ENCODE measurements around the gene DLG4. TPM values are rescaled to one million over a fixed set of nuclear protein-coding genes. Genes with fewer than 3 reads are reported as not detected.
A peak's percentile ranks its signal among the peaks of the same experiment; 100 is the strongest.

DLG4 gene
- total RNA-seq, 1 experiment from 2014 or later: 59.7 TPM

- peak overlapping the region; percentile 71 for H3K4me3 Mint-ChIP-seq
- no peaks in the 10 kb centered on the region for H3K9me3 Mint-ChIP-seq
- CTCF ChIA-PET: interaction anchor here (0.6 kb wide), 1 partner anchor 161 kb away, joined by 3 read pairs; no protein-coding TSS in a partner anchor
- peak overlapping the region; percentile 78 for H3K27ac Mint-ChIP-seq
- peaks cover 21% of the 10 kb centered on the region for H3K36me3 Mint-ChIP-seq
- DNase-seq (ENCODE audit: low spot score) (no peak), ATAC-seq (no peak)
- peaks cover 44% of the 10 kb centered on the region for H3K4me1 Mint-ChIP-seq
- no peaks in the 10 kb centered on the region for H3K27me3 Mint-ChIP-seq (ENCODE audit: low read depth)
- TF ChIP-seq RELA (CRISPR knock-in tag; IDR thresholded peaks at IDR 0.05; ENCODE audit: borderline replicate concordance): no peak
- POLR2A ChIA-PET: no interaction called here
Measured at GRCh38 chr17:7205561-7205960, 14.1 kb downstream of the DLG4 start.

GRCh38 chr17:7204828-7205461 is 14.7 kb downstream of the DLG4 start:
- ATAC-seq: peak; percentile 81
- no peaks in the 10 kb centered on the region for H3K9me3 Mint-ChIP-seq
- ChIA-PET CTCF (interaction anchor here (1.3 kb wide), 1 partner anchor 9 kb away, joined by 4 read pairs; no protein-coding TSS in a partner anchor), POLR2A (interaction anchor here (0.5 kb wide), 1 partner anchor 37 kb away, joined by 3 read pairs; no protein-coding TSS in a partner anchor)
- peak overlapping the region; percentile 78 for H3K27ac Mint-ChIP-seq
- DNase-seq (ENCODE audit: low spot score): peak; percentile 98
- H3K27me3 Mint-ChIP-seq (ENCODE audit: low read depth): no peaks in the 10 kb centered on the region
- H3K36me3 Mint-ChIP-seq: peaks cover 23% of the 10 kb centered on the region
- no peak for TF ChIP-seq ELF4 (CRISPR knock-in tag; IDR thresholded peaks at IDR 0.05; ENCODE audit: low read depth)
- TF ChIP-seq ATF3 (CRISPR knock-in tag; conservative IDR thresholded peaks at IDR 0.05): no peak
- TF ChIP-seq RELA (CRISPR knock-in tag; IDR thresholded peaks at IDR 0.05; ENCODE audit: borderline replicate concordance): no peak
- no peak for TF ChIP-seq GRHL2 (CRISPR knock-in tag; IDR thresholded peaks at IDR 0.05; ENCODE audit: insufficient replicate concordance, severe bottlenecking)
- TF ChIP-seq, protein P1, sequence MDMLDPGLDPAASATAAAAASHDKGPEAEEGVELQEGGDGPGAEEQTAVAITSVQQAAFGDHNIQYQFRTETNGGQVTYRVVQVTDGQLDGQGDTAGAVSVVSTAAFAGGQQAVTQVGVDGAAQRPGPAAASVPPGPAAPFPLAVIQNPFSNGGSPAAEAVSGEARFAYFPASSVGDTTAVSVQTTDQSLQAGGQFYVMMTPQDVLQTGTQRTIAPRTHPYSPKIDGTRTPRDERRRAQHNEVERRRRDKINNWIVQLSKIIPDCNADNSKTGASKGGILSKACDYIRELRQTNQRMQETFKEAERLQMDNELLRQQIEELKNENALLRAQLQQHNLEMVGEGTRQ (CRISPR knock-in tag; IDR thresholded peaks at IDR 0.05): peak; percentile 34; the same call in 1 of the 2 replicates
- no peak for TF ChIP-seq ETV6 (CRISPR knock-in tag; IDR thresholded peaks at IDR 0.05)
- TF ChIP-seq ZNF263 (CRISPR knock-in tag; IDR thresholded peaks at IDR 0.05; ENCODE audit: low read depth): no peak
- TF ChIP-seq CREB1 (CRISPR knock-in tag; IDR thresholded peaks at IDR 0.05): no peak
- TF ChIP-seq, protein P2, sequence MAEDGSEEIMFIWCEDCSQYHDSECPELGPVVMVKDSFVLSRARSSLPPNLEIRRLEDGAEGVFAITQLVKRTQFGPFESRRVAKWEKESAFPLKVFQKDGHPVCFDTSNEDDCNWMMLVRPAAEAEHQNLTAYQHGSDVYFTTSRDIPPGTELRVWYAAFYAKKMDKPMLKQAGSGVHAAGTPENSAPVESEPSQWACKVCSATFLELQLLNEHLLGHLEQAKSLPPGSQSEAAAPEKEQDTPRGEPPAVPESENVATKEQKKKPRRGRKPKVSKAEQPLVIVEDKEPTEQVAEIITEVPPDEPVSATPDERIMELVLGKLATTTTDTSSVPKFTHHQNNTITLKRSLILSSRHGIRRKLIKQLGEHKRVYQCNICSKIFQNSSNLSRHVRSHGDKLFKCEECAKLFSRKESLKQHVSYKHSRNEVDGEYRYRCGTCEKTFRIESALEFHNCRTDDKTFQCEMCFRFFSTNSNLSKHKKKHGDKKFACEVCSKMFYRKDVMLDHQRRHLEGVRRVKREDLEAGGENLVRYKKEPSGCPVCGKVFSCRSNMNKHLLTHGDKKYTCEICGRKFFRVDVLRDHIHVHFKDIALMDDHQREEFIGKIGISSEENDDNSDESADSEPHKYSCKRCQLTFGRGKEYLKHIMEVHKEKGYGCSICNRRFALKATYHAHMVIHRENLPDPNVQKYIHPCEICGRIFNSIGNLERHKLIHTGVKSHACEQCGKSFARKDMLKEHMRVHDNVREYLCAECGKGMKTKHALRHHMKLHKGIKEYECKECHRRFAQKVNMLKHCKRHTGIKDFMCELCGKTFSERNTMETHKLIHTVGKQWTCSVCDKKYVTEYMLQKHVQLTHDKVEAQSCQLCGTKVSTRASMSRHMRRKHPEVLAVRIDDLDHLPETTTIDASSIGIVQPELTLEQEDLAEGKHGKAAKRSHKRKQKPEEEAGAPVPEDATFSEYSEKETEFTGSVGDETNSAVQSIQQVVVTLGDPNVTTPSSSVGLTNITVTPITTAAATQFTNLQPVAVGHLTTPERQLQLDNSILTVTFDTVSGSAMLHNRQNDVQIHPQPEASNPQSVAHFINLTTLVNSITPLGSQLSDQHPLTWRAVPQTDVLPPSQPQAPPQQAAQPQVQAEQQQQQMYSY (CRISPR knock-in tag; IDR thresholded peaks at IDR 0.05): no peak
- no peak for TF ChIP-seq ZNF121 (CRISPR knock-in tag; IDR thresholded peaks at IDR 0.05)
- no peak for TF ChIP-seq RORB (CRISPR knock-in tag; IDR thresholded peaks at IDR 0.05)
- peak; percentile 81; the same call in 1 of the 2 replicates for TF ChIP-seq CREM (CRISPR knock-in tag; IDR thresholded peaks at IDR 0.05)
- TF ChIP-seq, protein P3, sequence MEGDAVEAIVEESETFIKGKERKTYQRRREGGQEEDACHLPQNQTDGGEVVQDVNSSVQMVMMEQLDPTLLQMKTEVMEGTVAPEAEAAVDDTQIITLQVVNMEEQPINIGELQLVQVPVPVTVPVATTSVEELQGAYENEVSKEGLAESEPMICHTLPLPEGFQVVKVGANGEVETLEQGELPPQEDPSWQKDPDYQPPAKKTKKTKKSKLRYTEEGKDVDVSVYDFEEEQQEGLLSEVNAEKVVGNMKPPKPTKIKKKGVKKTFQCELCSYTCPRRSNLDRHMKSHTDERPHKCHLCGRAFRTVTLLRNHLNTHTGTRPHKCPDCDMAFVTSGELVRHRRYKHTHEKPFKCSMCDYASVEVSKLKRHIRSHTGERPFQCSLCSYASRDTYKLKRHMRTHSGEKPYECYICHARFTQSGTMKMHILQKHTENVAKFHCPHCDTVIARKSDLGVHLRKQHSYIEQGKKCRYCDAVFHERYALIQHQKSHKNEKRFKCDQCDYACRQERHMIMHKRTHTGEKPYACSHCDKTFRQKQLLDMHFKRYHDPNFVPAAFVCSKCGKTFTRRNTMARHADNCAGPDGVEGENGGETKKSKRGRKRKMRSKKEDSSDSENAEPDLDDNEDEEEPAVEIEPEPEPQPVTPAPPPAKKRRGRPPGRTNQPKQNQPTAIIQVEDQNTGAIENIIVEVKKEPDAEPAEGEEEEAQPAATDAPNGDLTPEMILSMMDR (IDR thresholded peaks at IDR 0.05): no peak
- no peak for TF ChIP-seq FOXP4 (CRISPR knock-in tag; IDR thresholded peaks at IDR 0.05)
- peak; percentile 86 for TF ChIP-seq ZBTB21 (CRISPR knock-in tag; IDR thresholded peaks at IDR 0.05; ENCODE audit: borderline replicate concordance)
- TF ChIP-seq ZNF416 (CRISPR knock-in tag; IDR thresholded peaks at IDR 0.05): no peak
- TF ChIP-seq SP1 (CRISPR knock-in tag; conservative IDR thresholded peaks at IDR 0.05): peak; percentile 93
- TF ChIP-seq E2F4 (CRISPR knock-in tag; IDR thresholded peaks at IDR 0.05; ENCODE audit: borderline replicate concordance, low read depth): no peak
- no peak for TF ChIP-seq MAX (CRISPR knock-in tag; IDR thresholded peaks at IDR 0.05)
- no peak for TF ChIP-seq NFATC4 (CRISPR knock-in tag; IDR thresholded peaks at IDR 0.05)
- TF ChIP-seq, protein P4, sequence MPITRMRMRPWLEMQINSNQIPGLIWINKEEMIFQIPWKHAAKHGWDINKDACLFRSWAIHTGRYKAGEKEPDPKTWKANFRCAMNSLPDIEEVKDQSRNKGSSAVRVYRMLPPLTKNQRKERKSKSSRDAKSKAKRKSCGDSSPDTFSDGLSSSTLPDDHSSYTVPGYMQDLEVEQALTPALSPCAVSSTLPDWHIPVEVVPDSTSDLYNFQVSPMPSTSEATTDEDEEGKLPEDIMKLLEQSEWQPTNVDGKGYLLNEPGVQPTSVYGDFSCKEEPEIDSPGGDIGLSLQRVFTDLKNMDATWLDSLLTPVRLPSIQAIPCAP (CRISPR knock-in tag; IDR thresholded peaks at IDR 0.05): no peak
- no peak for TF ChIP-seq CDX4 (CRISPR knock-in tag; IDR thresholded peaks at IDR 0.05; ENCODE audit: borderline replicate concordance)
- peak overlapping the region; percentile 71 for H3K4me3 Mint-ChIP-seq
- H3K4me1 Mint-ChIP-seq: peaks cover 38% of the 10 kb centered on the region
